HepG2 (cell line): ENCODE measurements around the gene ITGA7. TPM values are rescaled to one million over a fixed set of nuclear protein-coding genes. Genes with fewer than 3 reads are reported as not detected.

Source experiments
- ATAC-seq: fragments of 200-7000 bp; cut with Tn5 transposase; 3 replicates; pipeline ENCODE4 v1.9.1; 2020; ENCODE audit warnings: mild to moderate bottlenecking, moderate library complexity
- BruUV-seq: library from RNA; stranded (reverse); fragments of 400-500 nt; replicated peaks from 2 replicates; lab custom pipeline; 2021; lab: Mats Ljungman, UMichigan
- CTCF ChIA-PET: fragments of 300-600 bp; formaldehyde crosslinking; extraction: SDS; loops from one replicate; lab custom pipeline; 2021; ENCODE audit warnings: low total read pairs, inconsistent platforms, low intra/inter-chr PET ratio; lab: Yijun Ruan, JAX
- POLR2A ChIA-PET: fragments of 350-600 bp; sonication (Branson Sonifier 250); formaldehyde crosslinking; loops from one replicate; lab custom pipeline; 2020; ENCODE audit warnings: antibody characterized with exemption, inconsistent platforms; lab: Yijun Ruan, JAX
- DNase-seq: peaks from one replicate; pipeline ENCODE4 v3.0.0-alpha.2; 2015; ENCODE audit warnings: low spot score
- FAIRE-seq: peaks from 3 replicates; lab custom pipeline; 2011; peaks lifted over from hg19 to GRCh38; lab: Jason Lieb, UNC
- H2AFZ ChIP-seq: one replicate; pipeline ENCODE4 v1.6.1; 2011; ENCODE audit warnings: low read length, inconsistent platforms
- H3K27ac ChIP-seq: fragments of 300-600 bp; 3 replicates; pipeline ENCODE4 v1.8.0; 2011; ENCODE audit warnings: mixed run types, mild to moderate bottlenecking, mixed read lengths, low read length, inconsistent platforms; ENCODE audit not compliant: insufficient read depth; ENCODE audit errors: extremely low read length
- H3K27me3 ChIP-seq, 2 experiments: fragments of 200-600 bp in 1 of 2; 2 replicates in 1 of 2; 3 replicates in 1 of 2; pipeline versions ENCODE4 v1.6.0 to v1.8.0; 2011; ENCODE audit warnings: low read length in 2 of 2, mild to moderate bottlenecking in 2 of 2, moderate library complexity in 2 of 2, inconsistent platforms in 1 of 2; ENCODE audit not compliant: insufficient read depth in 2 of 2, control insufficient read depth in 1 of 2
- H3K36me3 ChIP-seq, 2 experiments: fragments of 200-600 bp in 1 of 2; replicated peaks in 1 of 2; 2 replicates in 1 of 2; 3 replicates in 1 of 2; pipeline versions ENCODE4 v1.5.1 to v1.8.0; 2011; ENCODE audit warnings: low read length in 2 of 2, inconsistent platforms in 1 of 2; ENCODE audit not compliant: insufficient read depth in 2 of 2, control insufficient read depth in 1 of 2
- H3K4me1 ChIP-seq: 2 replicates; pipeline ENCODE4 v1.5.1; 2012; ENCODE audit warnings: low read length, inconsistent platforms; ENCODE audit not compliant: insufficient read depth
- H3K4me2 ChIP-seq: 2 replicates; pipeline ENCODE4 v1.6.0; 2011; ENCODE audit warnings: low read depth, low read length, inconsistent platforms
- H3K4me3 ChIP-seq, 3 experiments: fragments of 200-600 bp in 1 of 3; sonication (generic), shearing (Covaris generic) in 1 of 3; replicated peaks in 1 of 3; 2 replicates each; pipeline ENCODE4 v1.5.1; 2011 to 2016; ENCODE audit warnings: low read length in 3 of 3, inconsistent platforms in 2 of 3, low read depth in 2 of 3, mild to moderate bottlenecking in 2 of 3, control low read depth in 1 of 3, mixed read lengths in 1 of 3; ENCODE audit not compliant: insufficient read depth in 1 of 3
- H3K79me2 ChIP-seq: one replicate; pipeline ENCODE4 v1.6.1; 2011; ENCODE audit warnings: low read length, inconsistent platforms; ENCODE audit not compliant: insufficient read depth
- H3K9ac ChIP-seq: 2 replicates; pipeline ENCODE4 v1.6.0; 2011; ENCODE audit warnings: mild to moderate bottlenecking, low read depth, low read length, inconsistent platforms; ENCODE audit not compliant: insufficient read depth
- H3K9me3 ChIP-seq: 2 replicates; pipeline ENCODE4 v1.5.1; 2012; ENCODE audit warnings: mild to moderate bottlenecking, low read length
- H4K20me1 ChIP-seq: 2 replicates; pipeline ENCODE4 v1.6.0; 2011; ENCODE audit warnings: inconsistent platforms, mild to moderate bottlenecking, low read length, moderate library complexity; ENCODE audit not compliant: insufficient read depth
- AGO2 ChIP-seq: fragments of 200-400 bp; formaldehyde crosslinking; optimal IDR thresholded peaks from 2 replicates; pipeline ENCODE3; 2017; ENCODE audit warnings: mild to moderate bottlenecking, low read depth, low read length, moderate library complexity
- BORCS8-MEF2B ChIP-seq: sonication (generic); formaldehyde crosslinking; IDR thresholded peaks from 2 replicates; pipeline ENCODE4 v1.8.0; 2022; ENCODE audit warnings: mild to moderate bottlenecking, missing genetic modification reagents
- RARA ChIP-seq: IDR thresholded peaks from 2 replicates; pipeline ENCODE4 v1.6.1; 2016; ENCODE audit warnings: missing genetic modification reagents, missing compliant biosample characterization
- RFXANK ChIP-seq: IDR thresholded peaks from 2 replicates; pipeline ENCODE4 v1.6.1; 2016
- ZBTB7B ChIP-seq: sonication (generic); formaldehyde crosslinking; IDR thresholded peaks from 2 replicates; pipeline ENCODE4 v1.4.0; 2020; ENCODE audit warnings: missing genetic modification reagents
- ZFP41 ChIP-seq: sonication (generic); formaldehyde crosslinking; IDR thresholded peaks from 2 replicates; pipeline ENCODE4 v1.4.0; 2020; ENCODE audit warnings: mild to moderate bottlenecking, missing genetic modification reagents, borderline replicate concordance
- ZNF772 ChIP-seq: sonication (generic); formaldehyde crosslinking; IDR thresholded peaks from 2 replicates; pipeline ENCODE4 v1.5.0; 2020; ENCODE audit warnings: mild to moderate bottlenecking, missing genetic modification reagents
- WGBS: methylation state at CpG from one replicate; pipeline ENCODE4 v1.1.6; 2017; ENCODE audit warnings: low lambda C conversion rate; 5-methylcytosine and 5-hydroxymethylcytosine counted together
- in situ Hi-C: cut with HindIII; loops from 2 replicates; pipeline ENCODE4 v1.10.0; 2017; ENCODE audit warnings: low pct_unique_long_range_greater_than_20kb; ENCODE audit not compliant: extremely low pct_ligation_motif_present
- intact Hi-C: fragments of 100-400 bp; cut with micrococcal nuclease; formaldehyde crosslinking; loops from one replicate; pipeline ENCODE4 v1.10.0; 2022; ENCODE audit not compliant: unreplicated experiment
- polyA plus RNA-seq, 8 experiments: library from polyadenylated mRNA; depleted of rRNA in 3 of 8; stranded (reverse) in 7 of 8; unstranded in 1 of 8; fragments of >200 nt; fragmentation: Illumina TruSeq in 4 of 8; extraction: Trizol in 4 of 8; gene quantifications; 2 replicates each; pipeline versions ENCODE4 v1.2.1 to v1.2.3, GENCODE V29; 2011 to 2016; ENCODE audit warnings: low read depth in 4 of 8, missing spikeins in 1 of 8, mixed read lengths in 1 of 8; ENCODE audit not compliant: insufficient read depth in 1 of 8
- total RNA-seq, 5 experiments: library from RNA; depleted of rRNA; stranded (reverse); fragments of >200 nt; fragmentation: Illumina TruSeq; extraction: Trizol; gene quantifications; 2 replicates each; pipeline ENCODE4 v1.2.3, GENCODE V29; 2016; ENCODE audit warnings: low read depth in 1 of 5

The ITGA7 gene
- total and polyA plus RNA-seq, 2 of the 13 experiments (the other 11 are each of a cell fraction or from before 2014, with no cell fraction given), result 0.65 to 0.75 TPM

DNA sequence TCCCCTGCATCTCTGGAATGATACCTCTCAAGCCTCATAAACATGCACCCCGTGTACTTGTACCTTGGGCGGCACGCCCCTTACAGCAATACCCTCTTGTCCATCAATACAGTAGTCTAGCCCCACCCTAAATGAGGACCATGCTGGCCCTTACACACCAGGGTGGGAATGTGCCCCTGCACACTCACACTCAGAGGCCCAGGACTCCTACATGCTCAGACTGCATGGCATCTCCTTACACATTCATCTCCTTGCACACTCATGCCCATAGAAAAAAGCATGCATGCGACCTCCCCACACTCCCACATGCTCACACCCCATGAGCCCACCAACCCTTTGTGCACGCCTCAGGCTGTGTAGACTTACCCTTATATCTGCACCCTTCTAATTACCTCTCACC is 22.0 kb downstream of the ITGA7 start:
- no peak for FAIRE-seq
- H2AFZ ChIP-seq, result no peak overlapping the region
- H3K27me3 ChIP-seq, result no peaks in the 10 kb centered on the region; a peak in 1 of 5 replicates
- H3K79me2 ChIP-seq, result peaks cover 7% of the 10 kb centered on the region
- no peaks in the 10 kb centered on the region for H4K20me1 ChIP-seq
- H3K9me3 ChIP-seq, result no peaks in the 10 kb centered on the region
- BruUV-seq, result no TSS peak
- H3K9ac ChIP-seq, result no peak overlapping the region
- H3K4me2 ChIP-seq, result no peak overlapping the region
- in situ Hi-C loops (no loop called here), intact Hi-C loops (no loop called here)
- TF ChIP-seq RFXANK (CRISPR knock-in tag) (no peak), ZBTB7B (no peak), BORCS8-MEF2B (CRISPR knock-in tag) (no peak), ZNF772 (CRISPR knock-in tag) (no peak), RARA (CRISPR knock-in tag) (no peak)
- CTCF ChIA-PET, result no interaction called here
- POLR2A ChIA-PET, result no interaction called here
- peaks cover 20% of the 10 kb centered on the region for H3K4me1 ChIP-seq
- H3K36me3 ChIP-seq, result peaks cover 0 to 3% of the 10 kb centered on the region in 2 experiments; a peak in 1 of 5 replicates
- DNase-seq, result no peak
- WGBS, result 89% methylated on average over 5 of the region's 5 CpGs
- H3K27ac ChIP-seq, result no peak overlapping the region
- H3K4me3 ChIP-seq, result no peak overlapping the region
- no peak for ATAC-seq

DNA sequence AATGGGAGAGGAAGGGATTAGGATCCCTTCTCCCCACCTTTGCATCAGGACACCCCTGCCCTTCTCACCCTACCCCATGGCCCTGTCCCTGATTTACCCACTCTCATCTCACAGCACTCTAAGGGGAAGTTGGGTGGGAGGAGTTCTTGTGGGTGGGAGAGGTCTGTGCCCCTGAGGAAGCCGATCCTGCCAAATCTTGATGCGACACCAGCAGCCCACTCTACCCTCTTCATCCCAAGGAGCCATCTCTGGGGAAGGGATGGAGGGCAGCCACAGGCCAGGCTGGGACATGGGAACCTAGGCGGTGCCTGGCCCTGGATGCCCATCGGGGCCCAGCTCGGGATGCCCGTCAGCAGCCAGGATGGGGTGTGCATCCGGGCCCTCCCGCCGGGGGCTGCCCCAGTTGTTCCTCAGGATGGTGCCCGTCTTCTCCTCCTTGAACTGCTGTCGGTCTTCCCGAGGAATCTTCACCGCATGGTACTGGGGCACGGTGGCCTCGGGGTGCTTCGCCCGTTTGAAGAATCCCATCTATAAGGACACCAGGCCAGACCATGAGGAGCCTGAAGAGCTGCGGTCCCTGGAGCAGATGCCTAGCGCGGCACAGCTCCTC is 22.8 kb downstream of the ITGA7 start:
- no peaks in the 10 kb centered on the region for H4K20me1 ChIP-seq
- no peak for TF ChIP-seq ZFP41
- peak; percentile 20 for TF ChIP-seq AGO2
- intact Hi-C loops, result no loop called here
- no peak overlapping the region for H3K27ac ChIP-seq
- in situ Hi-C loops, result no loop called here
- H3K9ac ChIP-seq, result no peak overlapping the region
- H3K4me2 ChIP-seq, result no peak overlapping the region
- no peak overlapping the region for H3K4me3 ChIP-seq
- H3K79me2 ChIP-seq, result peaks cover 7% of the 10 kb centered on the region
- FAIRE-seq (no peak), DNase-seq (no peak), ATAC-seq (no peak)
- WGBS, result 89% methylated on average over 15 of the region's 20 CpGs
- no TSS peak for BruUV-seq
- no peak overlapping the region for H2AFZ ChIP-seq
- H3K9me3 ChIP-seq, result no peaks in the 10 kb centered on the region
- CTCF ChIA-PET, result no interaction called here
- H3K36me3 ChIP-seq, result peaks cover 0 to 3% of the 10 kb centered on the region in 2 experiments; a peak in 1 of 5 replicates
- POLR2A ChIA-PET, result no interaction called here
- H3K27me3 ChIP-seq, result no peaks in the 10 kb centered on the region; a peak in 1 of 5 replicates
- peaks cover 22% of the 10 kb centered on the region for H3K4me1 ChIP-seq
